Thyroid gland (tissue), 4 donors: ENCODE measurements around the gene L3MBTL4.

ENCODE experiments used
- CTCF ChIP-seq, 6 experiments: fragments of 200-600 bp in 3 of 6; fragments of 450-650 bp in 3 of 6; sonication (generic) in 3 of 6; IDR thresholded peaks; one replicate each; pipeline ENCODE4 v1.5.1; 2016 to 2019; ENCODE audit warnings: antibody characterized with exemption in 6 of 6, mild to moderate bottlenecking in 2 of 6, inconsistent platforms in 1 of 6, moderate library complexity in 1 of 6
- POLR2A ChIP-seq, 2 donors: fragments of 450-650 bp; IDR thresholded peaks; one replicate each; pipeline ENCODE4 v1.6.1; 2017; ENCODE audit warnings: antibody characterized with exemption in 2 of 2, mild to moderate bottlenecking in 2 of 2, moderate library complexity in 1 of 2

DNA sequence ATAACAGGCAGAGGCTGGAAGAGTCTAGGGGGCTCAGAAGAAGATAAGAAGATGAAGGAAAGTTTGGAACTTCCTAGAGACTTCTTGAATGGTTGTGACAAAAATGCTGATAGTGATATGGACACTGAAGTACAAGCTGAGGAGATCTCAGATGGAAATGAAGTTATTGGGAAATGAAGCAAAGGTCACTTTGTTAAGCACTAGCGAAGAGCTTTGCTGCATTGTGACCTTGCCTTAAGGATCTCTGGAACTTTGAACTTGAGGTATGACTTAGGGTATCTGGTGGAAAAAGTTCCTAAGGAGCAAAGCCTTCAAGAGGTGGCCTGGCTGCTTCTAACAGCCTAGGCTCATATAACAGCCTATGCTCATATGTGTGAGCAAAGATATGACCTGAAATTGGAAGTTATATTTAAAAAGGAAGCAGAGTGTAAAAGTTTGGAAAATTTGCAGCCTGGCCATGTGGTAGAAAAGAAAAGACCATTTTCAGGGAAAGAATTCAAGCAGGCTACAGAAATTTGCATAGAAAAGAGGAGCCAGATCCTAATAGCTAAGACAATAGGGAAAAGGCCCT is 91.3 kb downstream of the L3MBTL4 start:
- no peak for TF ChIP-seq CTCF (IDR thresholded peaks at IDR 0.05)
- no peak for TF ChIP-seq POLR2A (IDR thresholded peaks at IDR 0.05)
